ENCODE results near the gene HKDC1.
A peak's percentile ranks its signal among the peaks of the same experiment; 100 is the strongest.

The HKDC1 gene

DNA sequence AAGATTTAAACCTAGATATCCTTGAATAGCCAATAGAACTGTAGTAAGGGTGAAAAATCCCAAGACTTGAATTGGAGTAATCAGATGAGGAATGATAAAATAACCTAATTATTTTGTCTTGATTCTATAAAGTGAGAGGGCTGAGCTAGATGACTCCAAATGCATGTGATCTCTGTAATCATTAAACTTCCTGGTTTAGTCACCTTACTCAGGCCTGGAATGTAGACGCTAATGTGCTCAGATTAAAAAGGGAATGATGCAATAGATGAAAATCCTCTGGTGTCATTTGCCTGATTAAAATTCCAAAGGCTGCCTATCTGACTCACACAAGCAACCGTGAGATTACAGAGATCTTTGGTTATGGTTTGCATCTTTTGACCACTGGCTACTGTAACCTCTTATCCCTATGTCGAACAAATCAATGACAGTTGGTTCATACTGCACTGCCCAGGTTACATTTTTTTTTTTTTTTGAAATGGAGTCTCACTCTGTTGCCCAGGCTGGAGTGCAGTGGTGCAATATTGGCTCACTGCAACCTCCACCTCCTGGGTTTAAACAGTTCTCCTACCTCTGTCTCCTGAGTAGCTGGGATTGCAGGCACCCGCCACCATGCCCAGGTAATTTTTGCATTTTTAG lies 2.9 kb upstream of the HKDC1 start:
- H3K27ac ChIP-seq: peak overlapping the region; percentile 12; the same call in 1 of the 2 replicates
- TF ChIP-seq ZFX (IDR thresholded peaks at IDR 0.05; ENCODE audit: borderline replicate concordance): no peak
- TF ChIP-seq, protein P1, sequence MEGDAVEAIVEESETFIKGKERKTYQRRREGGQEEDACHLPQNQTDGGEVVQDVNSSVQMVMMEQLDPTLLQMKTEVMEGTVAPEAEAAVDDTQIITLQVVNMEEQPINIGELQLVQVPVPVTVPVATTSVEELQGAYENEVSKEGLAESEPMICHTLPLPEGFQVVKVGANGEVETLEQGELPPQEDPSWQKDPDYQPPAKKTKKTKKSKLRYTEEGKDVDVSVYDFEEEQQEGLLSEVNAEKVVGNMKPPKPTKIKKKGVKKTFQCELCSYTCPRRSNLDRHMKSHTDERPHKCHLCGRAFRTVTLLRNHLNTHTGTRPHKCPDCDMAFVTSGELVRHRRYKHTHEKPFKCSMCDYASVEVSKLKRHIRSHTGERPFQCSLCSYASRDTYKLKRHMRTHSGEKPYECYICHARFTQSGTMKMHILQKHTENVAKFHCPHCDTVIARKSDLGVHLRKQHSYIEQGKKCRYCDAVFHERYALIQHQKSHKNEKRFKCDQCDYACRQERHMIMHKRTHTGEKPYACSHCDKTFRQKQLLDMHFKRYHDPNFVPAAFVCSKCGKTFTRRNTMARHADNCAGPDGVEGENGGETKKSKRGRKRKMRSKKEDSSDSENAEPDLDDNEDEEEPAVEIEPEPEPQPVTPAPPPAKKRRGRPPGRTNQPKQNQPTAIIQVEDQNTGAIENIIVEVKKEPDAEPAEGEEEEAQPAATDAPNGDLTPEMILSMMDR (IDR thresholded peaks at IDR 0.05): no peak

DNA sequence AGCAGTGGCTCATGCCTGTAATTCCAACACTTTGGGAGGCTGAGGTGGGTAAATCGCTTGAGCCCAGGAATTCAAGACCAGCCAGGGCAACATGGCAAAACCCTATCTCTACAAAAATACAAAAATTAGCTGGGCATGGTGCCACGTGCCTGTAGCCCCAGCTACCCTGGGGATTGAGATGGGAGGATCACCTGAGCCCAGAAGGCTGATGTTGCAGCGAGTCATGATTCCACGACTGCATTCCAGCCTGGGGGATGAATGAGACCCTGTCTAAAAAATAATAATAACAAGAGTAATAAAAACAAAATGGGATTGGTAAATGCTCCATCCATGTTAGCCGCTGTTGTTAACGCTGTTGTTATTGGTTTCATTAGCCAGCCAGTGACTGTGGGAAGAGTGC lies 1.3 kb upstream of the HKDC1 start:
- no peak overlapping the region for H3K27ac ChIP-seq
- no peak for TF ChIP-seq ZFX (IDR thresholded peaks at IDR 0.05; ENCODE audit: borderline replicate concordance)
- TF ChIP-seq, protein P1 (IDR thresholded peaks at IDR 0.05): no peak

DNA sequence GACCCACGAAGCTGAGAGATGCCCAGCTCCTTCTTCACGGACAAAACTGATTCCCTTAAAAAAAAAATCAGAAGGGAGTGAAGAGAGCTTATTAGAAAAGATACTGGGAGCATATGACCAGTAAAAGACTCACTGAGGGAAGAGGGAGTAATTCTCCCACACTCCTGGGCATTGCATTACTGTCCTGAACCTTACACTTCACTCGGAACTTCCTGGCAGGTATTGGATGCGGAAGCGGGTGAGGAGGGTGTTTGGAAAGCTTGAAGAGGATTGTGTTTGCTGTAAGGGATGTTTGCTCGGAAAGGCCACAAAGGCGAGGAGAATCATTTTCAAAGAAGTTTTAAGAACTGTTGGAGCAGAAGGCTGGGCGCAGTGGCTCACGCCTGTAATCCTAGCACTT lies 375 bp downstream of the HKDC1 start:
- H3K27ac ChIP-seq: no peak overlapping the region
- no peak for TF ChIP-seq ZFX (IDR thresholded peaks at IDR 0.05; ENCODE audit: borderline replicate concordance)
- TF ChIP-seq, protein P1 (IDR thresholded peaks at IDR 0.05): no peak

DNA sequence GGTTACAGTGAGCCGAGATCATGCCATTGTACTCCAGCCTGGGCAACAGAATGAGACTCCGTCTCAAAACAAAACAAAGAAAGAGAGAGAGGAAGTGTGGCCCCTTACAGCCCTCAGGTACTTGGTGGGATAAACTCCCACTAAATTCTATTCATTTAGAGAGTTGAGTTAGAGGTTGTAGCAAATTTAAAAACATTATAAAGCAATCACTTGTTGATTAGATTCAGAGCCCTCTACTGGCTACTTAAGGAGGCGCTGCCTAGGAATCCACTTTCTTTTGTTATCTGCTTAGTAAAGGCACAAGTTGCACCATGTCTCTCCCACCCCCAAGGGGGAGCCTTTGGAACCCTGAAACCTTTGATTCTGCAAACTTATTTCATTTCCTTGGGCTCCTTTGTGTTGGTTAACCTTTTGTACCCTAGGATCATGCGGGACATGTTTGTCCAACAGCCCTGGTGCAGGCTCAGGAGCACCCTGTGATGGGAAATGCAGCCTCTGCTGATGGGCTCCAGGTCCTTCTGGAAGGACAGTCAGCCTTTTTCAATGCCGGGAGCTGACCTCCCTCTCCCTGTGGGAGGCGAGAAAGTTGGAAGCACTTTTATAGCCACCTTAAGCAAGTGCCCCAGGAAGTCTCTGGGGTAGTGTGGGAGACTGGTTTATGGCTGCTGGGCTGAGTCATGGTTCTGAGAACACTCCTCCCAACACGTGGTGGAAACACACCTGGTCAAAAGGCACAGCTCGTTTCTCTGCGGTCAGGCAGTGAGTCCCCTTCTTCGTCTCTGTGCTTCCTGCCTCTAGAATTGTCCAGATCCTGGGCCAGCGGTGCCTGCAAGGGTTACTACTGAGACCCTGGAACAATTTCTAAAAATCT lies 2.3 kb downstream of the HKDC1 start:
- TF ChIP-seq ZFX (IDR thresholded peaks at IDR 0.05; ENCODE audit: borderline replicate concordance): no peak
- TF ChIP-seq, protein P1 (IDR thresholded peaks at IDR 0.05): peak; percentile 88
- no peak overlapping the region for H3K27ac ChIP-seq

DNA sequence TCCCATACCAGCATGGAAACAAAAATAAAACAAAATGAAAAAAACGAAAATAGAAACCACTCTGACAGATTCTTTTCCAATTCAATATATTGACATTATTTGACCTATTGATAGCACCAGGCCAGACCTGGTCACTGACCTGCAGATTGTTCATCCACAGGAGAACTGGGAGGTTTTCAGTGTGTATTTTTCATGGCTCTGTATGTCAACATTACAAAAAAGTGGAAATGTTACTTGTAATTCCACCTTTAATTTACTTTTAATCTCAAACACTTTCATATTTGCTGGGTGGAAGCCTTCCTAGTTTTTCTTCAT lies 2.9 kb downstream of the HKDC1 start:
- TF ChIP-seq, protein P1 (IDR thresholded peaks at IDR 0.05): no peak
- TF ChIP-seq ZFX (IDR thresholded peaks at IDR 0.05; ENCODE audit: borderline replicate concordance): no peak
- H3K27ac ChIP-seq: no peak overlapping the region

DNA sequence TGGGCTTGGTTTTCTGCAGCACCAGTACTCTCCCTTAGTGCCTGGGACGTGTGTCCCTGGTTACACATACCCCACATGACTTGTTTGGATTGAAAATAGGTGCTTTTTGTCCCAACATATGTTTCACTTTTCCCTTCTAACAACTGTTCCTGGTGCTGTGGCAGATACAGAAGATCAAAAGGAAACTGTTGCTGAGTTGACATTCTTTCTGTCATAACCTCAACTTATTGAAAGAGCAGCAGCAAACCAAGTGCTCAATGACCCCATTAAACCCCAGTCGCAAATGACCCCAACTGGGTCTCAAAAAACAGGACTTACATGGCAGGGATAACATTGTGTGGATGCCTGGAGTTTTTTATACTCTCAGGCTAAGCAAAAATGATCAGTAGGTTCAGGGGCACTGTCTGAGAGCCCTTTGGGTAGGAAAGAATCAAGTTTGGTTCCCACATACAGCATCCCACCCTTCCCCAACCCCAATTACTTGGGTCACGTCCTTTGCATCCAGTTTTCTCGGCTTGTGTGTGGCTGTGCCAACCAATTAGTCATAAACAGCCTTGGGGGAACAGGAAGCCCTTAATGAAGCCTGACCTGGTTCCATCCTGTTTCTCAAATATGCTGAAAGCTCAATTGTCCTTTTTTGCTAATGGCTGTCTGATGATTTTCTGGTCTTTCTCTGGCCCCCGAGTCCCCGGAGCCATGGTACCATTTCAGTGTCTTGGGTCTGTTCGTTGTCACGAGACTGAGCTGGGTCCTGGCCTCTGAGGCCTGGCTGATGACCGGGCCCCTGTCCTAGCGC lies 4.9 kb downstream of the HKDC1 start:
- H3K27ac ChIP-seq: no peak overlapping the region
- TF ChIP-seq, protein P1 (IDR thresholded peaks at IDR 0.05): no peak
- TF ChIP-seq ZFX (IDR thresholded peaks at IDR 0.05; ENCODE audit: borderline replicate concordance): no peak
